Choroid plexus epithelial cell (primary cell): ENCODE data around the gene ASTN2.

ENCODE experiments used
- DNase-seq: peaks from one replicate; pipeline ENCODE4 v3.0.0-alpha.2; 2010; ENCODE audit warnings: low read depth
- H3K4me3 ChIP-seq: 2 replicates; pipeline ENCODE4 v1.5.1; 2011; ENCODE audit warnings: low read depth, mild to moderate bottlenecking, control low read depth, low read length, moderate library complexity
- TF ChIP-seq, protein P1 (sequence below): conservative IDR thresholded peaks from 2 replicates; pipeline ENCODE4 v1.5.1; 2011; ENCODE audit warnings: low read depth, mild to moderate bottlenecking, control low read depth, inconsistent platforms, low read length, moderate library complexity

Gene ASTN2

DNA sequence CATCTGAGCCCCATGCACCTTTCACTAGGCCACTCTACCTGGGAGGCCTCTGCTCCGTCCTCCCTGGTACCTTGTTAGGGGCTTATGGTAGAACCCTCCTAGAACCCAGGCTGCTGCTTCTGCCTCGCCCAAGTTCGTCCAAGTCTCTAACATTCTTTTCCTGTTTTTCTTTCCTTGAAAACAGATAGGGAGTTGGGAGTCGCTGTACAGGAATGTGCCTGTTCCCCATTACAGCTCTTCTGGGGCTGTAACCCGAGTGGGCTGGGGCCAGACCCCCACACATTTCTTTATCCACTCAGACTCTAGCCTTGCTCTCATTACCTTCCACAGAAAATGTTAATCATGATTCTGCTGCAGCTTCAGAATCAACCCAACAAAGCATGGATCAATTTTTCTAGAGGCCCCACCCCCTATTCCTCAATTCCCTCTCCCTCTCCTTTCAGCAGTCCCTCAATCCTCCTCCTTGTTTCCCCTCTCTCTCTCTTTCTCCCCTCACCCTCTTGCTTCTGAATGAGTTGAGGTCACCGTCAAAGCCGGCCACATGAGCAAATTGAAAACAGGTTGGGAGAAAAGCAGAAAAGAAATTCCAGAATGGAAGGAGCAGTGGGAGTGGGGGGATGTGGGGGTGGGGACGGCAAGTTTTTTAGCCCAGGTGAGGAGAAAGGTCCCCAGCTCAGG lies 921.5 kb downstream of the ASTN2 start:
- H3K4me3 ChIP-seq: no peak overlapping the region
- DNase-seq: no peak
- TF ChIP-seq, protein P1, sequence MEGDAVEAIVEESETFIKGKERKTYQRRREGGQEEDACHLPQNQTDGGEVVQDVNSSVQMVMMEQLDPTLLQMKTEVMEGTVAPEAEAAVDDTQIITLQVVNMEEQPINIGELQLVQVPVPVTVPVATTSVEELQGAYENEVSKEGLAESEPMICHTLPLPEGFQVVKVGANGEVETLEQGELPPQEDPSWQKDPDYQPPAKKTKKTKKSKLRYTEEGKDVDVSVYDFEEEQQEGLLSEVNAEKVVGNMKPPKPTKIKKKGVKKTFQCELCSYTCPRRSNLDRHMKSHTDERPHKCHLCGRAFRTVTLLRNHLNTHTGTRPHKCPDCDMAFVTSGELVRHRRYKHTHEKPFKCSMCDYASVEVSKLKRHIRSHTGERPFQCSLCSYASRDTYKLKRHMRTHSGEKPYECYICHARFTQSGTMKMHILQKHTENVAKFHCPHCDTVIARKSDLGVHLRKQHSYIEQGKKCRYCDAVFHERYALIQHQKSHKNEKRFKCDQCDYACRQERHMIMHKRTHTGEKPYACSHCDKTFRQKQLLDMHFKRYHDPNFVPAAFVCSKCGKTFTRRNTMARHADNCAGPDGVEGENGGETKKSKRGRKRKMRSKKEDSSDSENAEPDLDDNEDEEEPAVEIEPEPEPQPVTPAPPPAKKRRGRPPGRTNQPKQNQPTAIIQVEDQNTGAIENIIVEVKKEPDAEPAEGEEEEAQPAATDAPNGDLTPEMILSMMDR: no peak

- H3K4me3 ChIP-seq: no peak overlapping the region
- TF ChIP-seq, protein P1: no peak
- DNase-seq: no peak
Measured at GRCh38 chr9:116491659-116492058, 923.2 kb downstream of the ASTN2 start.

GRCh38 chr9:116491219-116491618 lies 923.6 kb downstream of the ASTN2 start:
- peak; percentile 33 for DNase-seq
- TF ChIP-seq, protein P1: peak; percentile 23
- H3K4me3 ChIP-seq: no peak overlapping the region

DNA sequence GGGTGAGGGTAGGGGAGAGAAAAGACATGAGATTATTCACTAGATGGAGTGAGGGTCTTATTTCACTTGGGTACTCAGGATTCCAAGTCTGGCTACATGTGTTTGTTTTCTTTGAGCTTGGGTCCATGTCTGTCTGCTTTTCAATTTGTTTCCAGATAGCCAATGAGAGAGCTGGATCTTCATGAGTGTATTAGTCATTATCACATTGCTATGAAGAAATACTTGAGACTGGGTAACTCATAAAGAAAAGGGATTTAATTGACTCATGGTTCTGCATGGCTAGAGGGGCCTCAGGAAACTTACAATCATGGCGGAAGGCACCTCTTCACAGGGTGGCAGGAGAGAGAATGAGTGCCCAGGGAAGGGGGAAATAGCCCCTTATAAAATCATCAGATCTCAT lies 924.5 kb downstream of the ASTN2 start:
- no peak overlapping the region for H3K4me3 ChIP-seq
- TF ChIP-seq, protein P1: no peak
- peak; percentile 50 for DNase-seq

DNA sequence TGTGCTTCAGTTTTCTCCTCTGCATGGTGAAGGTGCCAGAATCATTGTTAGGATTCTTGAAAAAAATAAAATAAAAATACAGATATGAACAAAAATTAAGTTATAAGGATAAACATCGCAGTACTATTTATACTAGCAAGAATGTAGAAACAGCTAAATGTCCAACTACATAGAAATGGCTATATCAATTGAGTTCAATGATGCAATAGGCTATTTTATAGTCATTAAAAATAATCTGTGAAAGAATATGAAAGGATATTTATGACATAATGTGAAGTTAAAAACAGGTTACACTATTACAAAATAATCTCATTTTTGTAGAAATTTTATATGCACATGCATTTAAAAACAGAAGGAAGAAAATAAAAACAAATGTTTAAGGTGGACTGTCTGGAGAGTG lies 926.5 kb downstream of the ASTN2 start:
- H3K4me3 ChIP-seq: no peak overlapping the region
- no peak for DNase-seq
- TF ChIP-seq, protein P1: no peak

- H3K4me3 ChIP-seq: no peak overlapping the region
- DNase-seq: no peak
- TF ChIP-seq, protein P1: no peak
Measured at GRCh38 chr9:116484492-116485061, 930.3 kb downstream of the ASTN2 start.
